ENCODE results near the gene LAMA3. TPM values are rescaled to one million over a fixed set of nuclear protein-coding genes. Genes with fewer than 3 reads are reported as not detected.

Gene LAMA3
- total RNA-seq, 6 experiments from 2014 or later, result 1.3 to 5.0 (median 3.0) TPM

- DNase-seq (no peak), ATAC-seq (no peak)
- Histone ChIP-seq H3K27ac (no peak overlapping the region), H3K4me3 (no peak overlapping the region), H3K4me1 (peaks cover 0 to 34% (median 13%) of the 10 kb centered on the region in 4 donors), H3K9me3 (no peaks in the 10 kb centered on the region), H3K36me3 (no peaks in the 10 kb centered on the region), H3K27me3 (no peaks in the 10 kb centered on the region)
- 73% methylated on average over 6 of the region's 6 CpGs for WGBS (ENCODE audit: insufficient coverage, low coverage, low lambda C conversion rate, missing lambda C conversion rate)
- intact Hi-C loops (cut with DNase I), result no loop called here
- TF ChIP-seq POLR2A (IDR thresholded peaks at IDR 0.05), result no peak
- TF ChIP-seq CTCF (IDR thresholded peaks at IDR 0.05), result no peak
Measured at GRCh38 chr18:23861805-23862470, 172.7 kb downstream of the LAMA3 start.

GRCh38 chr18:23864624-23865023, 175.4 kb downstream of the LAMA3 start:
- no peak overlapping the region for H3K4me3 ChIP-seq
- no peaks in the 10 kb centered on the region for H3K36me3 ChIP-seq
- ATAC-seq (no peak), DNase-seq (no peak)
- intact Hi-C loops (cut with DNase I), result no loop called here
- no peaks in the 10 kb centered on the region for H3K27me3 ChIP-seq
- TF ChIP-seq CTCF (IDR thresholded peaks at IDR 0.05) (no peak), POLR2A (IDR thresholded peaks at IDR 0.05) (no peak)
- no peak overlapping the region for H3K27ac ChIP-seq
- no peaks in the 10 kb centered on the region for H3K9me3 ChIP-seq
- 62% methylated on average over 4 of the region's 4 CpGs for WGBS (ENCODE audit: insufficient coverage, low coverage, low lambda C conversion rate, missing lambda C conversion rate)
- H3K4me1 ChIP-seq, result peaks cover 0 to 10% (median 4%) of the 10 kb centered on the region in 4 donors

- DNase-seq, result no peak
- H3K4me3 ChIP-seq, result no peak overlapping the region
- intact Hi-C loops (cut with DNase I), result no loop called here
- TF ChIP-seq CTCF (IDR thresholded peaks at IDR 0.05) (no peak), POLR2A (IDR thresholded peaks at IDR 0.05) (no peak)
- no peak for ATAC-seq
- no peaks in the 10 kb centered on the region for H3K36me3 ChIP-seq
- WGBS (ENCODE audit: insufficient coverage, low coverage, low lambda C conversion rate, missing lambda C conversion rate), result 85% methylated on average over 3 of the region's 5 CpGs
- no peak overlapping the region for H3K27ac ChIP-seq
- no peaks in the 10 kb centered on the region for H3K9me3 ChIP-seq
- no peaks in the 10 kb centered on the region for H3K27me3 ChIP-seq
- no peaks in the 10 kb centered on the region for H3K4me1 ChIP-seq
Measured at GRCh38 chr18:23867006-23867405, 177.8 kb downstream of the LAMA3 start.

GRCh38 chr18:23868136-23868785, 179.0 kb downstream of the LAMA3 start:
- DNase-seq, result no peak
- Histone ChIP-seq H3K36me3 (no peaks in the 10 kb centered on the region), H3K27ac (no peak overlapping the region), H3K4me1 (no peaks in the 10 kb centered on the region), H3K4me3 (no peak overlapping the region), H3K27me3 (no peaks in the 10 kb centered on the region), H3K9me3 (no peaks in the 10 kb centered on the region)
- 100% methylated on average over 2 of the region's 3 CpGs for WGBS (ENCODE audit: insufficient coverage, low coverage, low lambda C conversion rate, missing lambda C conversion rate)
- intact Hi-C loops (cut with DNase I), result no loop called here
- TF ChIP-seq CTCF (IDR thresholded peaks at IDR 0.05) (no peak), POLR2A (IDR thresholded peaks at IDR 0.05) (no peak)
- no peak for ATAC-seq

All from right lobe of liver (tissue), 6 donors.